Nephron progenitor cell (in vitro differentiated cells): ENCODE measurements around the gene FBXO31.
A peak's percentile ranks its signal among the peaks of the same experiment; 100 is the strongest.
"Not testable (repeated sequence)": the region's sequence is repeated elsewhere in the genome, so short reads cannot be mapped to it uniquely, and the experiment has no call there.

ENCODE experiments used
- DNase-seq: peaks from one replicate; pipeline ENCODE4 v3.0.0; 2021
- H3K27ac Mint-ChIP-seq: 2 replicates; pipeline ENCODE4 v1.8.0; 2021; ENCODE audit warnings: mild to moderate bottlenecking, moderate library complexity, mixed read lengths
- H3K27me3 Mint-ChIP-seq: 2 replicates; pipeline ENCODE4 v1.8.0; 2021; ENCODE audit warnings: mild to moderate bottlenecking, low read depth, mixed read lengths; ENCODE audit not compliant: poor library complexity
- H3K36me3 Mint-ChIP-seq: 2 replicates; pipeline ENCODE4 v1.8.0; 2021; ENCODE audit warnings: low read depth, mixed read lengths
- H3K4me1 Mint-ChIP-seq: 2 replicates; pipeline ENCODE4 v1.8.0; 2021; ENCODE audit warnings: mixed read lengths
- H3K4me3 Mint-ChIP-seq: 2 replicates; pipeline ENCODE4 v1.8.0; 2021; ENCODE audit warnings: mild to moderate bottlenecking, moderate library complexity, mixed read lengths
- H3K9me3 Mint-ChIP-seq: 2 replicates; pipeline ENCODE4 v1.8.0; 2021; ENCODE audit warnings: mild to moderate bottlenecking, moderate library complexity, mixed read lengths
- CTCF ChIP-seq: fragments of 200-600 bp; sonication (generic); IDR thresholded peaks from 2 replicates; pipeline ENCODE4 v1.5.0; 2021; ENCODE audit warnings: antibody characterized with exemption

FBXO31 gene

DNA sequence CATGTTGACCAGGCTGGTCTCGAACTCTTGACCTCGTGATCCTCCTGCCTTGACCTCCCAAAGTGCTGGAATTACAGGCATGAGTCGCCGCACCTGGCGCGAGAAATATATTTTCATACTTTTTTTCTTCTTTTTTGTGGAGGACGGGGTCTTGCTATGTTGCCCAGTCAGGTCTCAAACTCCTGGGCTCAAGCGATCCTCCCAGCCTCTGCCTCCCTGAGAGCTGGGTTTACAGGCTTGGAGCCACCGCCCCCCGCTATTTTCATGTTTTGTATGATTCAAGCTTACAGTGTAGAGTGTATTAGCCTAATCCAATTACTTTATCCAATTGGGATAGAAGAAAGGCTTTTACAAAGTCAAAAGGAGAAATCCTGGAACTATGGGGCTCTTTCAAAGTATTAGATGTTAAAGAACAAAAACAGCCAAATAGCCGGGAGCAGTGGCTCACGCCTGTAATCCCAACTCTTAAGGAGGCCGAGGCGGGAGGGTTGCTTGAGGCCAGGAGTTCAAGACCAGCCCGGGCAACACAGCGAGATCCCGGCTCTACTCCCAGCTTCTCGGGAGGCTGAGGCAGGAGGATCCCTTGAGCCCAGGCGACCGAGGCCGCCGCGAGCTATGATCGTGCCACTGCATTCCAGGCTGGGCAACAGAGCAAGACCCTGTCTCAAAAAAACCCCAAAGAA, 7.2 kb upstream of the FBXO31 start:
- peaks cover 58% of the 10 kb centered on the region for H3K4me1 Mint-ChIP-seq
- no peaks in the 10 kb centered on the region for H3K27me3 Mint-ChIP-seq
- no peak for TF ChIP-seq CTCF
- no peaks in the 10 kb centered on the region for H3K9me3 Mint-ChIP-seq
- H3K36me3 Mint-ChIP-seq, result peaks cover 6% of the 10 kb centered on the region
- DNase-seq, result no peak
- H3K27ac Mint-ChIP-seq, result peak overlapping the region; percentile 98
- peak overlapping the region; percentile 87 for H3K4me3 Mint-ChIP-seq

DNA sequence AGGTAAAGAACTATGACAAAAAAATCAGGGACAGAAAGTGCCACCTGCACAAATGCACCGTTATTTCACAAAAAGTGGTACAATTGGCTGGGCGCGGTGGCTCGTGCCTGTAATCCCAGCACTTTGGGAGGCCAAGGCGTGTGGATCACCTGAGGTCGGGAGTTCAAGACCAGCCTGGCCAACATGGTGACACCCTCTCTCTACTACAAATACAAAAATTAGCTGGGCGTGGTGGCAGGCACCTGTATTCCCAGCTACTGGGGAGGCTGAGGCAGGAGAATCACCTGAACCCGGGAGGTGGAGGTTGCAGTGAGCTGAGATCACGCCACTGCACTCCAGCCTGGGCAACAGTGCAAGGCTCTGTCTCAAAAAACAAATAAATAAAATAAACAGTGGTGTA, 6.3 kb upstream of the FBXO31 start:
- H3K27me3 Mint-ChIP-seq, DNase-seq, H3K4me3 Mint-ChIP-seq, H3K9me3 Mint-ChIP-seq, H3K36me3 Mint-ChIP-seq, H3K27ac Mint-ChIP-seq: not testable (repeated sequence)
- peaks cover 55% of the 10 kb centered on the region for H3K4me1 Mint-ChIP-seq

DNA sequence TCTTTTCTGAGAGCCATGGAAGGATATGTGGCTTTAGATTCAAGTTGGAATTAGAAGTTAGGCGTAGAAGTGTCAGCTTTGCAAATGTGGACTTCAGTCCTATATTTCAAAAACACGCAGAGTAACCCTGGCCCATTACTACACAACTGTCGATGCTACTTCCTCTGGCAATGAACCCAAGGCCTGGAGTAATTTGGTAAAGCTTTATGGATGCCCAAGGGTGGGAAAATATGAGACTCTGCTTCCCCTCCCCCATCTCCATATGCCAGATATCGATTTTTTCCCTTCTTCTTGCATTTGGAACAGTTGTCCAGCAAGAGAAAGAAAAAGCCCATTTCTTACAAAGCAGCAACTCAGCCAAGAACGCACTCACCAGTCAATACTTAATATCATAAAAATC, 5.7 kb upstream of the FBXO31 start:
- Mint-ChIP-seq H3K27me3 (no peaks in the 10 kb centered on the region), H3K27ac (no peak overlapping the region), H3K4me1 (peaks cover 54% of the 10 kb centered on the region), H3K9me3 (no peaks in the 10 kb centered on the region), H3K4me3 (no peak overlapping the region), H3K36me3 (no peaks in the 10 kb centered on the region)
- no peak for TF ChIP-seq CTCF
- DNase-seq, result no peak

DNA sequence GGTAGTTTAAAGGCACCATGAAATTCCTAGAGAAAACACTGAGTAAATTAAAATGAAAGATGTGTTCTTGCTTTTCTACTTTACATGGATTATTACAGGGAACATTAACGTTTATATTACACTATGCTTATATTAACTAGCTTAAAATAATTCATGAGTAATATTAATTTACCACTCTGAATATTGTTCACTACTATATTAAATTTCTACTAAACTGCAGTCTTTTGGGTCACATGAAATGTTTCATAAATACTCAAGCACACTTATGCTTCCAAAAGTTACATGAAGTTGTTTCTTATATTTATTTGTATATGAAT, 5.2 kb upstream of the FBXO31 start:
- H3K4me3 Mint-ChIP-seq, result peak overlapping the region; percentile 56
- no peak for TF ChIP-seq CTCF
- no peaks in the 10 kb centered on the region for H3K9me3 Mint-ChIP-seq
- H3K27me3 Mint-ChIP-seq, result peaks cover 3% of the 10 kb centered on the region
- H3K36me3 Mint-ChIP-seq, result no peaks in the 10 kb centered on the region
- H3K27ac Mint-ChIP-seq, result peak overlapping the region; percentile 96
- peaks cover 49% of the 10 kb centered on the region for H3K4me1 Mint-ChIP-seq
- DNase-seq, result no peak

DNA sequence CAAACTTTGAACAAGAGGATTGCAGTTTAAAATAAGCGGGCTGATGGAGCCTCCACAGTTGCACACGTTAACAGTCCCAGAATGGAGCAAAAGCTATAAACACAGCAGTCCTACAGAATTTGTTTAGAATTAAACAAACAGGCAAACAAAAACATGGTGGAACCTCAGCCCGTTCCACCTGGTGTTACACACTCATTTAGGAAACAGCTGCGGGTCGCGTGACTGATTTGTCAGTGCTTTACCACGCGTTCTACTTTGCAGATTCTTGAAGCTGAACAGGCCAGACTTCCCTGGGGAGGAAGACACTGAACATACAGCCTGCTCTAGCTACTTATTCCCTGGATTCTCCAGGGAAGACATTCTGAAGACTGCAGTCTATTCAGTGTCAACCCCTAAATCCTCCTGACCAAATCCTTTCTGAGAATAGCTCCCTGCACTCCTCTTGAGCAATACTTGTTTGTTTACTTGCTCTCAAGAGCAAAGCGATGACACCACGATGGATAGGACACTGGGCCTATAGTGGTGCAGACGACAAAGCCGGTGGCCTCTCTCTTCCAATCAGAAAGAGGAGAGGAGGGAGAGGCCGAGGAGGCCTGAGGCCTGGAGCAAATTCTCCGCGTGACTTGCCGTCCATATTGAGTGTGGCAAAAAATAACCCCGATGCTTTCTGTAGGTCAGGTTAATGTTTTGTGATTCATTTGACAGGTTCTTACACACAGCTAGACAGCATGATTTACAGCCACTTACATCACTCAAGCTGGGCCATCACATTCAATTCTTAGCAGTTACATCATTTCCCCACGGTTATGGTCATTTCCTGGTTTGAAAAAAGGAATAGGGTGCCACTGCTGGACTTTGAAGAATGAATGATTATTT, 4.6 kb upstream of the FBXO31 start:
- Mint-ChIP-seq H3K9me3 (no peaks in the 10 kb centered on the region), H3K4me3 (peak overlapping the region; percentile 56), H3K27ac (peak overlapping the region; percentile 96), H3K27me3 (peaks cover 4% of the 10 kb centered on the region), H3K4me1 (peaks cover 43% of the 10 kb centered on the region), H3K36me3 (no peaks in the 10 kb centered on the region)
- no peak for TF ChIP-seq CTCF
- peak; percentile 73 for DNase-seq

DNA sequence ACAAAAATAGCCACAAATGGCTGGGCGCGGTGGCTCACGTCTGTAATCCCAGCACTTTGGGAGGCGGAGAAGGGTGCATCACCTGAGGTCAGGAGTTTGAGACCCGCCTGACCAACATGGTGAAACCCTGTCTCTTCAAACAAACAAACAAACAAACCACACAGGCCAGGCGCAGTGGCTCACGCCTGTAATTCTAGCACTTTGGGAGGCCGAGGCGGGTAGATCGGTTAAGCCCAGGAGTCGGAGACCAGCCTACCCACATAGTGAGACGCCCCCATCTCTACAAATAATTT, 1.2 kb upstream of the FBXO31 start:
- DNase-seq, H3K9me3 Mint-ChIP-seq, H3K27me3 Mint-ChIP-seq, H3K36me3 Mint-ChIP-seq: not testable (repeated sequence)
- peaks cover 66% of the 10 kb centered on the region for H3K4me1 Mint-ChIP-seq
- peak overlapping the region; percentile 78 for H3K27ac Mint-ChIP-seq
- H3K4me3 Mint-ChIP-seq, result peak overlapping the region; percentile 81
